HL-60 (cell line): ENCODE results near the gene SUN1.

Source experiments
- DNase-seq, 2 experiments: peaks; one replicate each; pipeline ENCODE4 v3.0.0-alpha.2; 2010 to 2020; ENCODE audit warnings: low read depth in 1 of 2, low spot score in 1 of 2
- H3K27ac ChIP-seq: fragments of 250-450 bp; sonication (Bioruptor Pico); replicated peaks from 2 replicates; pipeline ENCODE4 v1.5.1; 2020; ENCODE audit warnings: mild to moderate bottlenecking, moderate library complexity
- H3K27me3 ChIP-seq: fragments of 250-450 bp; sonication (Bioruptor Pico); 2 replicates; pipeline ENCODE4 v1.5.1; 2021; ENCODE audit warnings: mild to moderate bottlenecking, moderate library complexity; ENCODE audit not compliant: insufficient read depth, poor library complexity, severe bottlenecking
- H3K4me3 ChIP-seq: replicated peaks from 2 replicates; pipeline ENCODE4 v1.5.1; 2011; ENCODE audit warnings: mild to moderate bottlenecking, control low read depth, low read length; ENCODE audit not compliant: insufficient read depth
- GABPA ChIP-seq: IDR thresholded peaks from 2 replicates; pipeline ENCODE4 v1.6.1; 2012; ENCODE audit warnings: low read depth
- POLR2AphosphoS5 ChIP-seq: IDR thresholded peaks from 2 replicates; pipeline ENCODE4 v1.6.1; 2012; ENCODE audit warnings: low read depth
- SPI1 ChIP-seq: IDR thresholded peaks from 2 replicates; pipeline ENCODE4 v1.6.1; 2012; ENCODE audit warnings: low read depth, mild to moderate bottlenecking, borderline replicate concordance
- TF ChIP-seq, protein P1 (sequence below): IDR thresholded peaks from one replicate; pipeline ENCODE4 v1.5.1; 2011; ENCODE audit warnings: low read length, control low read depth, inconsistent platforms; ENCODE audit not compliant: insufficient read depth
- TF ChIP-seq, protein P2 (sequence below): IDR thresholded peaks from 2 replicates; pipeline ENCODE4 v1.6.1; 2012; ENCODE audit warnings: low read depth; ENCODE audit not compliant: insufficient replicate concordance

Gene SUN1

DNA sequence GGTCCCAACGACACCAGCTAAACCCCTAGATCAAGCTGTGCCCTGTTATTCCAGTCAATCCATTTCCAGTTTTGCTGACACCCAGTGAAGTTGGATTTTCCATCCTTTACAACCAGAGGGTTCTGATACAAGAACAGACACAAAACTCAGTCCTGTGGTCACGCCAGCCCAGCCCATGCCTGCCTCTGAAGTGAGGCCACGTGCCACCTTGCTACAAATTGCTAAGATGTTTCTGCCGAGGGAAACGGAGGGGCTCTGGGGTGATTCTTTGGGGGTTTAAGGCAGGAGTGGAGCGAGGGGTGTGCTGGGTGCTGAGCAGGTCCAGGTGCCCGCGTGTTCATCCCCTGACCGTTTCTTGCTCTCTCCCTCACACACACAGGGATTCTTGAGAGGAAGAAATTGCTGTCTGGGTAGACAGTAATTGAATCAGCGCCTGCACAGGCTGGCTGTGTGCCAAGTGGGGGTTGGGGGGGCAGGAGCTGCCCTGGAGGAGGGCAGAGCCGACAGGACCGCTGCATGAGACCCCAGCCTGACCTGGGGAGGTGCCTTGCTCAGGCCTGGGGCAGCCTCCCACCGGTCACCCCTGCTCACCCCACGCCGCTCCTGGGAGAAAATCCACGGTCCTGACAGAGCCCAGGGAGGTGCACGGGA is 84.1 kb downstream of the SUN1 start:
- DNase-seq: no peak
- Histone ChIP-seq H3K27me3 (no peaks in the 10 kb centered on the region), H3K4me3 (no peak overlapping the region), H3K27ac (no peak overlapping the region)
- no peak for TF ChIP-seq SPI1
- TF ChIP-seq, protein P1, sequence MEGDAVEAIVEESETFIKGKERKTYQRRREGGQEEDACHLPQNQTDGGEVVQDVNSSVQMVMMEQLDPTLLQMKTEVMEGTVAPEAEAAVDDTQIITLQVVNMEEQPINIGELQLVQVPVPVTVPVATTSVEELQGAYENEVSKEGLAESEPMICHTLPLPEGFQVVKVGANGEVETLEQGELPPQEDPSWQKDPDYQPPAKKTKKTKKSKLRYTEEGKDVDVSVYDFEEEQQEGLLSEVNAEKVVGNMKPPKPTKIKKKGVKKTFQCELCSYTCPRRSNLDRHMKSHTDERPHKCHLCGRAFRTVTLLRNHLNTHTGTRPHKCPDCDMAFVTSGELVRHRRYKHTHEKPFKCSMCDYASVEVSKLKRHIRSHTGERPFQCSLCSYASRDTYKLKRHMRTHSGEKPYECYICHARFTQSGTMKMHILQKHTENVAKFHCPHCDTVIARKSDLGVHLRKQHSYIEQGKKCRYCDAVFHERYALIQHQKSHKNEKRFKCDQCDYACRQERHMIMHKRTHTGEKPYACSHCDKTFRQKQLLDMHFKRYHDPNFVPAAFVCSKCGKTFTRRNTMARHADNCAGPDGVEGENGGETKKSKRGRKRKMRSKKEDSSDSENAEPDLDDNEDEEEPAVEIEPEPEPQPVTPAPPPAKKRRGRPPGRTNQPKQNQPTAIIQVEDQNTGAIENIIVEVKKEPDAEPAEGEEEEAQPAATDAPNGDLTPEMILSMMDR: no peak
- TF ChIP-seq, protein P2, sequence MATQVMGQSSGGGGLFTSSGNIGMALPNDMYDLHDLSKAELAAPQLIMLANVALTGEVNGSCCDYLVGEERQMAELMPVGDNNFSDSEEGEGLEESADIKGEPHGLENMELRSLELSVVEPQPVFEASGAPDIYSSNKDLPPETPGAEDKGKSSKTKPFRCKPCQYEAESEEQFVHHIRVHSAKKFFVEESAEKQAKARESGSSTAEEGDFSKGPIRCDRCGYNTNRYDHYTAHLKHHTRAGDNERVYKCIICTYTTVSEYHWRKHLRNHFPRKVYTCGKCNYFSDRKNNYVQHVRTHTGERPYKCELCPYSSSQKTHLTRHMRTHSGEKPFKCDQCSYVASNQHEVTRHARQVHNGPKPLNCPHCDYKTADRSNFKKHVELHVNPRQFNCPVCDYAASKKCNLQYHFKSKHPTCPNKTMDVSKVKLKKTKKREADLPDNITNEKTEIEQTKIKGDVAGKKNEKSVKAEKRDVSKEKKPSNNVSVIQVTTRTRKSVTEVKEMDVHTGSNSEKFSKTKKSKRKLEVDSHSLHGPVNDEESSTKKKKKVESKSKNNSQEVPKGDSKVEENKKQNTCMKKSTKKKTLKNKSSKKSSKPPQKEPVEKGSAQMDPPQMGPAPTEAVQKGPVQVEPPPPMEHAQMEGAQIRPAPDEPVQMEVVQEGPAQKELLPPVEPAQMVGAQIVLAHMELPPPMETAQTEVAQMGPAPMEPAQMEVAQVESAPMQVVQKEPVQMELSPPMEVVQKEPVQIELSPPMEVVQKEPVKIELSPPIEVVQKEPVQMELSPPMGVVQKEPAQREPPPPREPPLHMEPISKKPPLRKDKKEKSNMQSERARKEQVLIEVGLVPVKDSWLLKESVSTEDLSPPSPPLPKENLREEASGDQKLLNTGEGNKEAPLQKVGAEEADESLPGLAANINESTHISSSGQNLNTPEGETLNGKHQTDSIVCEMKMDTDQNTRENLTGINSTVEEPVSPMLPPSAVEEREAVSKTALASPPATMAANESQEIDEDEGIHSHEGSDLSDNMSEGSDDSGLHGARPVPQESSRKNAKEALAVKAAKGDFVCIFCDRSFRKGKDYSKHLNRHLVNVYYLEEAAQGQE: no peak
- TF ChIP-seq POLR2AphosphoS5: no peak
- TF ChIP-seq GABPA: no peak

DNA sequence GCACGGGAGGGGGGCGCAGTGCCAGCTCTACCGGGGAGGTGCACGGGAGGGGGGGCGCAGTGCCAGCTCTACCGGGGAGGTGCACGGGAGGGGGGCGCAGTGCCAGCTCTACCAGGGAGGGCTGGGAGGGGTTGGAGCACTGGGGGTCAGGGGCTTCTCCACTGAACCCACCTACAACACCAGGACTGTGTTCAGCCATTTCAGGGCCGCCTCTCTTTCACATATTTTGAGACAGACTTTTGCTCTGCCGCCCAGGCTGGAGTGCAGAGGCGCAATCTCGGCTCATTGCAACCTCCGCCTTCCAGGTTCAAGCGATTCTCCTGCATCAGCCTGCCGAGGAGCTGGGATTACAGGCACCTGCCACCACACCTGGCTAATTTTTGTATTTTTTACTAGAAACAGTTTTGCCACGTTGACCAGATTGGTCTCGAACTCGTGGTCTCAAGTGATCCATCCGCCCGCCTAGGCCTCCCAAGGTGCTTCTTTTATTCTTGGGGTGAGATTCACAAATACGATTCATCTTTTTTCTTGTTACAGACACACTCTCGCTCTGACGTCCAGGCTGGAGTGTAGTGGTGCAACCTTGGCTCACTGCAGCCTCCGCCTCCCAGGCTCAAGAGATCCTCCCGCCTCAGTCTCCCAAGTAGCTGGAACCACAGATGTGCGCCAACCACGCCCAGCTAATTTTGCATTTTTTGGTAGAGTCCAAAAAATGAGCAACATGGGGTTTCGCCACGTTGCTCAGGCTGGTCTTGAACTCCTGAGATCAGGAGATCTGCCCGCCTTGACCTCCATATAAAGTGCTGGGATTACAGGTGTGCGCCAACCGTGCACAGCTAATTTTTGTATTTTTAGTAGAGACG is 85.2 kb downstream of the SUN1 start:
- Histone ChIP-seq H3K4me3 (no peak overlapping the region), H3K27ac (no peak overlapping the region), H3K27me3 (no peaks in the 10 kb centered on the region)
- TF ChIP-seq, protein P1: no peak
- TF ChIP-seq, protein P2: no peak
- no peak for TF ChIP-seq GABPA
- TF ChIP-seq SPI1: no peak
- TF ChIP-seq POLR2AphosphoS5: no peak
- DNase-seq: no peak

DNA sequence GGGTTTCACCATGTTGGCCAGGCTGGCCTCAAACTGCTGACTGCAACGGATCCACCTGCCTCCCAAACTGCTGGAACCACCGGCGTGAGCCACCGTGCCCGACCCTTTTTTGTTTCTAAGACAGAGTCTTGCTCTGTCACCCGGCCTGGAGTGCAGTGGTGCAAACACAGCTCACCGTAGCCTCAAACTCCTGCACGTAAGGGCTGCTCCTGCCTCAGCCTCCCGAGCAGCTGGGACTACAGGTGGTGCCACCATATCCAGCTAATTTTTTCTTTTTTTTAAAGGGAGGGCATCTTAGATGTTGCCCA is 85.8 kb downstream of the SUN1 start:
- no peak overlapping the region for H3K27ac ChIP-seq
- no peaks in the 10 kb centered on the region for H3K27me3 ChIP-seq
- TF ChIP-seq, protein P2: no peak
- TF ChIP-seq SPI1 (no peak), GABPA (no peak), POLR2AphosphoS5 (no peak)
- TF ChIP-seq, protein P1: no peak
- no peak for DNase-seq
- no peak overlapping the region for H3K4me3 ChIP-seq
